Measurements from ENCODE around the gene LOXL1. TPM values are rescaled to one million over a fixed set of nuclear protein-coding genes. Genes with fewer than 3 reads are reported as not detected.

The LOXL1 gene
- total RNA-seq, 1 donor from 2014 or later = 11.1 TPM

- Histone ChIP-seq H3K4me3 (no peak overlapping the region), H3K27me3 (no peaks in the 10 kb centered on the region), H3K27ac (no peak overlapping the region), H3K36me3 (no peaks in the 10 kb centered on the region), H3K4me1 (peaks cover 12% of the 10 kb centered on the region), H3K9me3 (no peaks in the 10 kb centered on the region)
- no peak for DNase-seq
- ATAC-seq = no peak
- intact Hi-C loops (cut with DNase I) = no loop called here
- TF ChIP-seq, protein P1, sequence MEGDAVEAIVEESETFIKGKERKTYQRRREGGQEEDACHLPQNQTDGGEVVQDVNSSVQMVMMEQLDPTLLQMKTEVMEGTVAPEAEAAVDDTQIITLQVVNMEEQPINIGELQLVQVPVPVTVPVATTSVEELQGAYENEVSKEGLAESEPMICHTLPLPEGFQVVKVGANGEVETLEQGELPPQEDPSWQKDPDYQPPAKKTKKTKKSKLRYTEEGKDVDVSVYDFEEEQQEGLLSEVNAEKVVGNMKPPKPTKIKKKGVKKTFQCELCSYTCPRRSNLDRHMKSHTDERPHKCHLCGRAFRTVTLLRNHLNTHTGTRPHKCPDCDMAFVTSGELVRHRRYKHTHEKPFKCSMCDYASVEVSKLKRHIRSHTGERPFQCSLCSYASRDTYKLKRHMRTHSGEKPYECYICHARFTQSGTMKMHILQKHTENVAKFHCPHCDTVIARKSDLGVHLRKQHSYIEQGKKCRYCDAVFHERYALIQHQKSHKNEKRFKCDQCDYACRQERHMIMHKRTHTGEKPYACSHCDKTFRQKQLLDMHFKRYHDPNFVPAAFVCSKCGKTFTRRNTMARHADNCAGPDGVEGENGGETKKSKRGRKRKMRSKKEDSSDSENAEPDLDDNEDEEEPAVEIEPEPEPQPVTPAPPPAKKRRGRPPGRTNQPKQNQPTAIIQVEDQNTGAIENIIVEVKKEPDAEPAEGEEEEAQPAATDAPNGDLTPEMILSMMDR (IDR thresholded peaks at IDR 0.05) = no peak
Observed at GRCh38 chr15:73944161-73945129, 18.2 kb downstream of the LOXL1 start.

GRCh38 chr15:73945130-73945508, 18.9 kb downstream of the LOXL1 start:
- Histone ChIP-seq H3K4me1 (peaks cover 12% of the 10 kb centered on the region), H3K27ac (no peak overlapping the region), H3K27me3 (no peaks in the 10 kb centered on the region), H3K9me3 (no peaks in the 10 kb centered on the region), H3K36me3 (no peaks in the 10 kb centered on the region), H3K4me3 (no peak overlapping the region)
- ATAC-seq = no peak
- DNase-seq = no peak
- TF ChIP-seq, protein P1 (IDR thresholded peaks at IDR 0.05) = no peak
- intact Hi-C loops (cut with DNase I) = no loop called here

- Histone ChIP-seq H3K27me3 (no peaks in the 10 kb centered on the region), H3K4me3 (no peak overlapping the region), H3K4me1 (peaks cover under 1% of the 10 kb centered on the region), H3K36me3 (no peaks in the 10 kb centered on the region), H3K27ac (no peak overlapping the region), H3K9me3 (no peaks in the 10 kb centered on the region)
- ATAC-seq = no peak
- peak; percentile 45 for DNase-seq
- TF ChIP-seq, protein P1 (IDR thresholded peaks at IDR 0.05) = no peak
- intact Hi-C loops (cut with DNase I) = no loop called here
Observed at GRCh38 chr15:73946046-73946721, 19.9 kb downstream of the LOXL1 start.

GRCh38 chr15:73946795-73947370, 20.6 kb downstream of the LOXL1 start:
- H3K4me3 ChIP-seq = no peak overlapping the region
- no peak for ATAC-seq
- H3K27ac ChIP-seq = no peak overlapping the region
- peak; percentile 46 for DNase-seq
- intact Hi-C loops (cut with DNase I) = no loop called here
- H3K4me1 ChIP-seq = peaks cover 6% of the 10 kb centered on the region
- no peaks in the 10 kb centered on the region for H3K27me3 ChIP-seq
- TF ChIP-seq, protein P1 (IDR thresholded peaks at IDR 0.05) = no peak
- no peaks in the 10 kb centered on the region for H3K36me3 ChIP-seq
- no peaks in the 10 kb centered on the region for H3K9me3 ChIP-seq

DNA sequence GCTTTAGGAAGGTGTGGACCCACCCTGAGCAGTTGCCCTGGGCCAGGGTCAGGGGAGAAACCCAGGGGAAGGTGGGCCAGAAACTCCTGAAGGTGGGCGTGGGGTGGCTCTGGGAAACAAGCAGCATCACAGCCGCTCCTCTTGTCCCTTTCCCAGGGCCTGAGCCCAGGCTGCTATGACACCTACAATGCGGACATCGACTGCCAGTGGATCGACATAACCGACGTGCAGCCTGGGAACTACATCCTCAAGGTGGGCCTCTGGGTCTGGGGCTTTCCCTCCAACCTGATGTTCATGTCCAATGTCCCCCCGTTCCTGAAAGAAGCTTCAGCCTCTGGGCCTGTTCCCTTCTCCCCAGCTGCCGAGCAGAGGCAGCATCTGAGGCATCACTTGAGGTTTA, 21.4 kb downstream of the LOXL1 start:
- no peaks in the 10 kb centered on the region for H3K9me3 ChIP-seq
- TF ChIP-seq, protein P1 (IDR thresholded peaks at IDR 0.05) = no peak
- ATAC-seq (no peak), DNase-seq (peak; percentile 46)
- no peak overlapping the region for H3K27ac ChIP-seq
- H3K27me3 ChIP-seq = no peaks in the 10 kb centered on the region
- H3K4me3 ChIP-seq = no peak overlapping the region
- no peaks in the 10 kb centered on the region for H3K36me3 ChIP-seq
- H3K4me1 ChIP-seq = peaks cover 9% of the 10 kb centered on the region
- intact Hi-C loops (cut with DNase I) = no loop called here

Data from upper lobe of right lung (tissue), 1 donor.